NCI-H446 treated with DMSO at 0.1 percent for 48 hours (cell line): ENCODE measurements around the gene RTTN.
A peak's percentile ranks its signal among the peaks of the same experiment; 100 is the strongest.

Experiments
- DNase-seq: peaks from one replicate; lab custom pipeline; 2025; lab: John Stamatoyannopoulos, UW

The RTTN gene

DNA sequence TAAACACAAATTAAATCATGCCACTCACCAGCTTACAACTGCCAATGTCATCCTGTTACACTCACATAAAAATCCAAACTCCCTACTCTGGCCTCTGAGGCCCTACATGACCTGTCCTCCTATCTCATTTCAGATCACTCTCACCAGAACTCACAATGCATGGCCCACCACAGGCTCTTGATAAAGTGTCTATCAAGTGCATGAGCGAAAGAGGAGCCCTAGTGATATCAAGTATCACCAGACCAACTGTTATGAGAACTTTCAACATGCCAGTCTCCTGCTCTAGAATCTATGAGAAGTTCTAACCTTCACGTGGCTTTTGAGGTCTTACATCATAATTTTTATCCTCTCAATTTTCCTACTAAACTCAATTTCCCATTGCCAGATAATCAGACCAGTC, 181.4 kb downstream of the RTTN start:
- no peak for DNase-seq

GRCh38 chr18:70022636-70023035, 182.9 kb downstream of the RTTN start:
- DNase-seq, result no peak

DNA sequence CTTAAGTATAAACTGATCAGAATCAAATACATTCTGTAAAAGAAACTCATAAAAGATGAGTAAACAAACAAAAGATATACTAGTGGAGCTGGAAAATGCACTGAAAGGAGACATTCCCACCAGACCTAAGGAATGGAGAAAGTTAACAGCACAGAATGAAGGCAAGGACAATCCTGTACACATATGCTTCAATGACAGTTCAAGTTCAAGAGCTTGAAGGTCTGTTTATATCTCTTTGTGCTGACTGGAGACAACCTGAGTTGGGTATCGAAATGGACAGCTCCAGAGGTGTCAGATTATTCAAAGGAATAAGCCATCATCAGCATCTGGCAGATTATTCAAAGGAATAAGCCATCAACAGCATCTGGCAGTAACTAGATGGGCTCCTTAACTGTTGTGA, 184.0 kb downstream of the RTTN start:
- DNase-seq, result no peak

DNA sequence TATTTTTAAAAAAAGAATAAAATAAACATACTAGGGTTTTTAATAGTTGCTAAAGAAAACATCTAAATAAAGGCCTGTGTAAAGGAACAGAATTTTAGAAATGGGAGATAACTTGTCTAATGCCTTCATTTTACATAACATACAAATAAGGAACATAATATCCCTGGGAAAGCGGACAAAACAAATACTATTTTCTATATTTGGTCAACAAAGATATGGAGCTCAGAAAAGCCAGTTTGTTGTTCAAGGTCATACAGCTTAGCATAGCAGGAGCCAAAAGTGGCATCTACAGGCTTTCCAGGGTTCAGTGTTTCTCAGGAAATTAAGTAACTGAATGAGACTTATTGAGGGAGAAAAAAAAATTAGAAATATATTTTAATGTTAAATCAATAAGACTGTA, 184.4 kb downstream of the RTTN start:
- no peak for DNase-seq

DNA sequence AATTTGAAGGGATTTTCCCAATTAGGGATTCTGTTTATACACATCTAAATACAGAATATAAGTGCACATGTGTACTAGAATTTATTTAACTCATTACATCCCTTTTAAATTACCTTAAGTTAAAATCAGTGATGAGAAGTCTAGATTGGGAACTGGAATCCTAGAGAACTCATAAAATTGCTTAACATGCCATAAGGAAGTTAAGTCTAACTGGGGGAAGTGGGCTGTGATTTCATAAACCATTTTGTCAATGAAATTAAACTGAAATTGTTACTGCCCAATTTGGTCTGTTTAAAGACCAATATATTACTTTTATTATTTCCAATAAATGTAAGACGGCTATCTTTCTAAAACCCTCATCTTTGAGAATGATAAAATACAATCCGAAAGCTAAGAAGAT, 185.5 kb downstream of the RTTN start:
- DNase-seq, result no peak

- no peak for DNase-seq
Measured at GRCh38 chr18:70019136-70019535, 186.4 kb downstream of the RTTN start.

DNA sequence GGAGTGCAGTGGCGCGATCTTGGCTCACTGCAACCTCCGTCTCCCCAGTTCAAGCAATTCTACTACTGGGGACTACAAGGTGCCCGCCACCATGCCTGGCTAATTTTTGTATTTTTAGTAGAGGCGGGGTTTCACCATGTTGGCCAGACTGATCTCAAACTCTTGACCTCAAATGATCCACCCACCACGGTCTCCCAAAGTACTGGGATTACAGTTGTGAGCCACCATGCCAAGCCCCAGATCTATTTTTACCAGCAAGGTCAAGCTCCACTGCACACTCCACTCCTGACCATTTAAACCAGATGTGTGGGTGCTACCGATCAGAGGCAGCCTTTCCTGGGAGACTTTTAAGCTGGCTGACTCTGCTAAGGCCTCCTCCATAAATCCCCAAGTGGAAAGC, 190.4 kb downstream of the RTTN start:
- DNase-seq, result no peak

DNA sequence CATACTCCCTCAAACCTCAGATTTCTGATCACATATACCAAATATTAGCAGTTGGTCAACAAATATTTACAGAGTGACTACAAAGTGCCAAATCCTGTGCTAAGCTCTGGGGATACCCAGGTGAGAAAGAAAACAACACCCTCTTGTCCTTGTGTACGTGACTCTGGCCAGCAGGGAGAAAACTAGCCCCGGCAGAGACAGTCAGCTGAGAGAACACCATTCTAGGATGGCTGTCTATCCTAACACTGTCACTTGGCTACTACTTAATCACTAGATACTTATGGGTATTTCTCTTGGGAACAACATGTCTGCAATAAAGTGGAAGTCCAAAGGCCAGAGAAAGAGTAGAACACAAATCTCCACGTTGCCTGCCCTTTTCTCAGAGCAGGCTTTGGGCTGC, 199.9 kb downstream of the RTTN start:
- DNase-seq, result no peak

- no peak for DNase-seq
Measured at GRCh38 chr18:70004696-70005095, 200.8 kb downstream of the RTTN start.

GRCh38 chr18:69999656-70000055, 205.8 kb downstream of the RTTN start:
- no peak for DNase-seq

DNA sequence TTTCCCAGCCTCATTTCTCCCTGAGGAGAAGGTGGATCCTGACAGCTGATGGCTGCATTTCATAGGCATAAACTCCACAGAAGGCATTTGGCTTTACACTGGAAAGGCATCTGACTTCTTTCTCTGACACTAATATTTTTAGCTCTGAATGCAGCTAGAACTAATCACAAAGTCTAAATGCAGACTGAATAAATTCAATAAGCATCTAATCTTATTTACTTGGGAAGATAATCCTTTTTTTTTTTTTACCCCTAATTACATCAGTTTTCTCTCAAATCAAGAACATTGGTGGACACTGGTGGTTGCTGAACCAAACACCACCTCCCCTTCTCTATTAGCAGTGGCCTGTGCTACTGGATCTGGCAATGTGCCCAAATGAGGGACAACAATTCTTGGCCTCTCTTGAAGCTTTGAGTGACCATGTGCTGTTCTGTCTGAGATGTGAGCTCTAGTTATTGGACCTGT, 206.9 kb downstream of the RTTN start:
- DNase-seq, result no peak

DNA sequence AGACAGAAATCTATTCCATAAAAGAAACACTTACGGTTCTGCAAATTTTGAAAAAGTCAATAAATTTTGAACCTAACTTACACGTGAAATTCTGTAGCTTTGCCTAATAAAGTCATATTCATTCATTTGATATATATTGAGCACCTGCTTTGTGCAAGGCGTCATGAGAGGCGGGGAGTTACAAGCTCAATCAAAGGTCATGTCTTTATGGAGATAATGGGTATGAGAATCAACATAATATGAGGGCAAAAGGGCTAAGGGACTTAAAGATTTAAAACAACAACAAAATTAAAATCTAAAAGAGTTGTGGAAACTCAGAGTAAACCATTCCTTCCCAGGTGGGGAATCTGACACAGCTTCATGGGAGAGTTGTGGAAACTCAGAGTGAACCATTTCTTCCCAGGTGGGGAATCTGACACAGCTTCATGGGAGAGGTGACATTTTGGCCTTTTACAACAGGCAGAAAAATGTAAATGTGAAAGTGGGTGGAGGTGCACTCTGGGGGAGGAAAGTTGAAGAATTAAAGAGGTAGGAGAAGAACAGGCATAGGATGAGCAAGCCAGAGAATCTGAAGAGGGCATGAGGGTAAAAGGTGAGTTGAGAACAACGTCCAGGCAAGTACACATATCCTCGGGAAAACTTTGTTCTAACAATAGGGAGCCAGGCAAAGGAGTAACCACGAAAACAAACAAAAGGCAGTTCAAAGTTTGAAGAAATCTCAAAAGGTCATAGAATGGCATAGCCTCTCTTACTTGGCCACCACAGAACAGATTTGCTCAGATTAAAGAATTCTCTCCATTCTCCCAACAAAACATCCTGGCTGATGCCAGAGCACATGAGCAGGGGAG, 208.3 kb downstream of the RTTN start:
- no peak for DNase-seq

GRCh38 chr18:69996417-69996816, 209.1 kb downstream of the RTTN start:
- no peak for DNase-seq

DNA sequence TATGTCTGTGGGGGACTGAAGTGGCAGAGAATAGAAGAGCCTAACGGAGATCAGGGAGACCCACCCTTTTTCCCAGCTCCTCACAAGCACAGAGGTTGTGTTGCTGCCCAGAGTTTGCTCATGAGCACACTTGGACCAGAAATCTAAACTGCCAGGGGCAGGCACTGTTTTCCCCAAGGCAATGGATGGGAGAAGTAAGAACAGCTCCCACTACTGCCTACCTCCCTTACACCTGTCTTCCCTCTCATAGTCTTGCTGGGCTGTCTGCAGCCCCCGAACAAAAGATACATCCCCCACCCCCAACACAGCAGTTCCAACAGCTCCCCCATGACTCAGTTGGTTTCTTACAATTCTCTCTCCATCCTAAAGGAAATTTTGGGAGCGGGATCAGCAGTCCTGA, 209.7 kb downstream of the RTTN start:
- DNase-seq, result no peak

DNA sequence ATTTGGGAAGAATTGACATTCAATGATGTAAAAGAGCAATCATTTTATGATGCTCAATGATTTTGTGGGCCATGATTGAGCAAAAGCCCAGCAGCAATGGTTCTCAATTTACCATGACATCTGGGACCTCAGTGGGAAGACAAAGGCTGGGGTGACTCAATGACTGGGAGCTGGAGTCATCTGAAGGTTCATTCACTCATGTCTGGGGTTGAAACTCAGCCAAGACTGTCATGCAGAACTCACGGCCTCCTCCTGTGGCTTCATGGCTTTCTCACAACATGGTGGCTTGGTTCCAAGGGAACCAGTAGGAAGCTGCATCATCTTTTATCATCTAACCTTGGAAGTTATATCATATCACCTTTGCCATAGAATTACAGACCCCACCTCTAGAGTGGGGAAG, 212.7 kb downstream of the RTTN start:
- peak; percentile 87 for DNase-seq

DNA sequence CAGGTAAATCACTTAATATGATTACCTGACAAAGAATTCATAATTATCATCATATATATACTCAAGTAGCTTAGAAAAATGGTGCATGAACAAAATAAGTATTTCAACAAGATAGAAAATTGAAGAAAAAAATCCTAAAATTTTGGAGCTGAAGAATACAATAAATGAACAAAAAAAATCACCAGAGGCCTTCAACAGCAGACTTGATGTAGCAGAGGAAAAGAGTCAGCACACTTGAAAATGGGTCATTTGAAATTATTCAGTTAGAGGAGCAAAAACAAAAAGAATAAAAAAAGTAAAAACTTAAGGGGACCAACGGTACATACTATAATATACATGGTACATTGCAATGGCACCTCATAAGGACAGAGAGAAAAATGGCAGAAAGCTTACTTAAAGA, 217.6 kb downstream of the RTTN start:
- no peak for DNase-seq

DNA sequence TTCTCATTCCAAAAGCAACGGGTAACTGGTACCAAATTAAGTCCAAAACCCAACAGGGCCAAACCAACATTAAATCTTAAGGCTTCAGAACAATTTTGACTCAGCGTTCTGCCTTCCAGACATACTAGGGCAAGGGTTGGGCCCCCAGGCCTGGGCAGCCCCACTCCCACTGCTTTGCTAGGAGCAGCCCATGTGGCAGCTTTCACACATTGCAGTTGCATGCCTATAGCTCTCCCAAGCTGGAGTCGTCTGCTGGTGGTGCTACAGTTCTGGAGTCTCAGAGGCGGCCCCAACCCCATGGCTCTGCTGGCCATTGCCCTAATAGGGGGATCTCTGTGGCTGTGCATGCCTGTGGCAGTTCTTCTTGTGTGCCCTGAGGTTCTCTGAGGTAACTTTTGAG, 220.2 kb downstream of the RTTN start:
- no peak for DNase-seq

DNA sequence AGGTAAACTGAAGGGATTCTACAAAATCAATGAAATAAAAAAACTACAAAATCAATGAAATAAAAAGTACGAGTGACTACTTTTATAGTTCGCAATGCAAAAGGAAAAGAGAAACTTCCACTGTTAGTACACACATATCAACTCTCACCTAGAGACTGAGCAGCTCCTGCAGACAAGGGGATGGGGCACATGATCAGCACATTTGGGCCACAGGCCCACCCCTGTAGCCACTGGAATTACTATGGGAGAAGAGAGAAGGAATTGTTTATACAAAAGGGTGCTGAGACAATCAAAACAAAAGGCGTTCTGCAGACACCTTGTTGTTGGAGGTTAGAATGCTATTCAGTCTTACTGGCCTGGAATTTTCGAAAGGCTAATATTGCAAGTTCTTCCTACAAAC, 223.1 kb downstream of the RTTN start:
- no peak for DNase-seq

- no peak for DNase-seq
Measured at GRCh38 chr18:69981948-69982347, 223.5 kb downstream of the RTTN start.

GRCh38 chr18:69980982-69981804, 224.3 kb downstream of the RTTN start:
- no peak for DNase-seq

DNA sequence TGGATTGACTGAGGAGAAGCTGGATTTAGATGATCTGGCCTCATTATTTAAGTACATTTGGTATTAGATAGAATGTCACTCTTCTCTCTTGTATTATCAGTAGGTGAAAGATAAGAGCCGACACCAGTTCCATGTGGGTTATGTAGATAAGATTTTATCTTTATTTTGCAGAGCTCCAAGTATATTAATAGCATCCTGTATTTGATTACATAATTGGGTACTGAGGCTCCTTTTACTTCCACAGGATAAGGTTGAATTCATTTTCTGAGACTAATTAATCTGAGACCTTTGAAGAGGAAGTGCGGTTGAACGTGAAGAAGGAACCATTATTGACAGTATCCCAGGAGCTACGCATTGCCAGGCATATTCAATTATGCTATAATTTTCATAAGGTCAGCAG, 225.0 kb downstream of the RTTN start:
- DNase-seq, result no peak

DNA sequence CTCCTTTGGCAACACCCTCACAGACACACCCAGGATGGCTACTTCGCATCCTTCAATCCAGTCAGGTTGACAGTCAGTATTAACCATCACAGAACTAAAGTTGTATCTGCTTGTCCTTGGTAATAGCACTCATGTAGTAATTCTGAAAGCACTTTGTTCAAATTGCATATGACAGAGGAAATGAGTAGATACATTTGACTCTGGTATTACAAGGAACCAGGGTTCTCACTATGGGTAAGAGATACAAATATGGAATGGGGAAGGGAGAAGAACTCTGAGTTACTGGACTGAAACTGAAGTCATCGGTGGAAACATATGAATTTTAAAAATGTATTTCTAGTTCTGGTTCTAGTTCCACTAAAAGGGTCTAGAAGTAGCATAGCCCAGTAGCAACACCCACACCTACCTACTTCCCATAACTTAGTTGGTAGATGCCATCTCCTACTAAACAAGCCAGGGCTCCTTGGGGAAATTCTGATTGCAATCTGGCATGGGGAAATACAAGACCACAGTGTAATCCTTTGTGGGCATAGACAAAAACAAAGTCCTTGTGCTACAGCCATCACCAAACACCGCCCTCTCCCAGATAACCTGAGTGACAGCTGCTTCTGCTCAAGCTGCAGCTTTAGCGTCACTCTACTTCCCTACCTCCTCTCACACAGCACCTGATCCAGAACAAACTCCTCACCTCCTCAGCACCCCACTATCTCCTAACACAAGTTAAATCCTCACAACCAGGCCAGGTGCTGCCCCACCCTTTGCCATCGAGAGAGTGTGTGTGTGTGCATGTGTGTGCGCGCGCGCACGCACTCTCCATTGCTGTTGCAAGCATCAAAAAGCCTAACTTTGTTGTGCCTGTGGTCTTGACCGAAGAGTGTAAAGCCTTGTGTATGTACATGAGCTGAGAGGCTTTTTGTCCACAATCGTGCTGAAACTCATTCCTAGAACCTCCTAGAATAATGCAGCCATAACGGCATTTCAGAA, 226.5 kb downstream of the RTTN start:
- no peak for DNase-seq
